ENCODE data around the gene GNL1.

GRCh38 chr6:30564114-30564513 is 7.8 kb upstream of the GNL1 start:
- TF ChIP-seq CTCF (IDR thresholded peaks at IDR 0.05; ENCODE audit: low read length) (no peak), EZH2 (IDR thresholded peaks at IDR 0.05; ENCODE audit: borderline replicate concordance, low read length) (no peak)
